HG03442 (cell line): ENCODE measurements around the gene SLC9A3.

Experiments used
- ATAC-seq: cut with Tn5 transposase; IDR thresholded peaks from one replicate; pipeline ENCODE4 v1.9.1; 2021; ENCODE audit warnings: mild to moderate bottlenecking, moderate library complexity; ENCODE audit not compliant: unreplicated experiment

SLC9A3 gene

DNA sequence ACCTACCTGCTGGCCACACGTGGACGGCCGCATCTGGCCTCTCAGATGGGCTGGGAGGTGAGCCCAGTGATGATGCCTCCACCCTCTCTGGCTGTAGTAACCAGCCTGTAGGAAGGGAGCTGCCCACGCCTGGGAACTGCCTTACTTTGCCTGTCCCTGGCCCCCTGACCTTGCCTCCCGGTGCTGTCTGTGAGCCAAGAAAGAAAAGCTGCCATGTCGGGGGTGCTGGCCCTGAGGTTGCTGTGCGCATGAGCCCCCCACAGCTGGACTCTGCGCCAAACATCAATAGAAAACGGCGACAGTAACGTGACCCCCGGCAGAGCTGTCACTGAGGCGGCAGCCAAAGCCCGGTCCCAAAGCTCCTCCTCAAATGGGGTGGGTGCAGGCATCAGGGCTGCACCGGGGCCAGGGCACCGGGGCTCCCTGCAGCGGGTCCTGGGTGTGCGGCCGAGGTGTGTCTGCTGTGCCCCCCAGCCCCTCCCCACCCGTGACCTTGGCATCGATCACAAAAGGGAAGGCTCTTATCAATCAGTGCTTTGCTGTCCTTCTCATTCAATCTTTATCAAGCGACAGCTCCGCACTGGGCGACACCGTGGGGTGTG is 15.3 kb upstream of the SLC9A3 start:
- no peak for ATAC-seq

DNA sequence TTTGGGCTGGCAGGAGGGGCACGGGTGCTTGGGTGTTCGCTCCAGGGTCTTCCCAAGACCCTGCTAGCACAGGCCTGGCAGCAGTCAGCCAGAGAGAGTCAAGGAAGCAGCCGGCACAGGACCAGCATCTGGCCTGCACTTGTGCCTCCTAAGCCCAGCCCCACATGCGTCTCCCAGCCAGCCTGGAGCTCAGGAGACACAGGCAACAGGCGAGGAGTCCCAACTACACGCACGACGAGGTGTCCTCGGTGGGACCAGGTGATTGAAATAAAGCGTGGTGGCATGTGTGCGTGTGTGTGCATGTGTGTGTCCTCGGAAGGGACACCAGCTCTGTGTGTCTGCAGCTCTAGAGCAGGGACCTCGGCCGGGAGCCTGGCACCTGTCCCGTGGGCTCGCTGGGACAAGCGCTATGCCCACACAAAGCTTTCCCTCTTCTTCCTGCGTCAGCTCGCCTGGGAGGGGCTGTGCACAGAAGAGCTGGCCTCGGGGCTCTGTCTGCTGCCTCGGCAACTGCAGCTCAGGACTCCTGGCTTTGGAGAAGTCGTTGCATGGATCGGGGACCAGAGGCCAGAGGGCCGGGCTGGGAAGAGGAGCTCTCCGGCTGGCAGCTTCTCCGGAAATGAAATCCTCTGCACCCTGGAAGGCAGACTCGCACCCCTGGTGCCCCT is 14.7 kb upstream of the SLC9A3 start:
- no peak for ATAC-seq

DNA sequence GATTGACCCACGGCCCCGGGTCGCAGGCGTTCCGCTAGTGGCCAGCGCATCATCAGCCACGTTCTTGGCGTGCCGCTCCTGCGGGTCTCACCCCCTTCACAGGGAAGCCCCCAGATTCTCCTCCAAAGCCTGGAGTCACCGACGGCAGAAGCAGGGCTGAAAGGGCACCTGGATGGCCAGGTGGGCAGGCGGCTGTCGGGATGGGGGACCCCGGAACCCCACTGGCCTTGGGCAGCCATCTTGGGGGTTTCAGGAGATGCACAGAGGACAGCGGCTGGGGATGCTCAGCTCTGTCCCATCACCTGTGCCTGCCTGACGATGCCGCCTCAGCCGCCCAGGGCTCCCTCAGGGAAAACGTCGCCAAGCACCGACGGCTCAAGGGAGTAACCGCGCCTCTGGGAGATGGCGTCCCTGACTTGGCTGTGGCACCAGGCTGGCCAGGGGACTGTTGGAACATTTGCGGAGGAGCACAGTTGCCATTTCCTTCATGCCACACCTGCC is 14.1 kb upstream of the SLC9A3 start:
- no peak for ATAC-seq

DNA sequence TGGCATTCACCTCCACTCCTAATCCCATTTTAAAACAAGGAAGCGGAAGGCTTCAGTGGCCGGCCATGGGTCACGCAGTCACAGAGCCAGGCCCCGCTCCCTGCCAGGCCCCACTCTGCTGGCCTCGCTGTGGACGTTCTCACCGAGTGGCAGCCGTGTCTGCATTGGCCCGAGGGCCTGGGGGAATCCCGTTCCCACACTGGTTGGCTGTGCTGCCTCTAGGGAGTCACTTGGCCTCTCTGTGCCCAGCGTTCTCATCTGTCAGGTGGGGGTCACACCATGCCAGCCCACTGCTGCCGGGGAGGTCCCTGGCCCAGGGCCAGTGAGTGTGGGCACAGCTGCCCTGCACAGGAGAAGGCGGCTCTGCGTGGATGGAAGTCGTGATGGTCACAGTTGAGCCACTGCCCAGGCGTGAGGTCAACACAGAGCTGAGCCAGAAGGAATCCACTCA is 13.4 kb upstream of the SLC9A3 start:
- no peak for ATAC-seq

DNA sequence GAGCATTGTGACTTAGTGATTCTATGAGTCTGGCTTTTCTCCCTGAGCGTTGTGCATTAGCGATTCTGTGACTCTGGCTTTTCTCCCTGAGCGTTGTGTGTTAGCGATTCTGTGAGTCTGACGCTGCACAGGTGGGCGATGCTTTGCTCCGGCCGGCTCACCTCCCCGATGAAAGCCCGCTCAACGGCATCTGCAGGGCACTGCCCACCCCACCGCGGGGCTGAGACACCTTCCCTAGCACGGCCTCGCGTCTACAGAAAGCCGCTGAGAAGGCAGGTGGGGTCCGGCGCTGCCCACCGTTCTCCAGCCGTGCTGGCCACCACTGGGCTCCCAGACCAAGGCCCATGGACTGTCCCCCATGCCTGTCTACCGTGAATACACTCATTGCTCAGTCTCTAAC is 12.8 kb upstream of the SLC9A3 start:
- ATAC-seq: no peak

DNA sequence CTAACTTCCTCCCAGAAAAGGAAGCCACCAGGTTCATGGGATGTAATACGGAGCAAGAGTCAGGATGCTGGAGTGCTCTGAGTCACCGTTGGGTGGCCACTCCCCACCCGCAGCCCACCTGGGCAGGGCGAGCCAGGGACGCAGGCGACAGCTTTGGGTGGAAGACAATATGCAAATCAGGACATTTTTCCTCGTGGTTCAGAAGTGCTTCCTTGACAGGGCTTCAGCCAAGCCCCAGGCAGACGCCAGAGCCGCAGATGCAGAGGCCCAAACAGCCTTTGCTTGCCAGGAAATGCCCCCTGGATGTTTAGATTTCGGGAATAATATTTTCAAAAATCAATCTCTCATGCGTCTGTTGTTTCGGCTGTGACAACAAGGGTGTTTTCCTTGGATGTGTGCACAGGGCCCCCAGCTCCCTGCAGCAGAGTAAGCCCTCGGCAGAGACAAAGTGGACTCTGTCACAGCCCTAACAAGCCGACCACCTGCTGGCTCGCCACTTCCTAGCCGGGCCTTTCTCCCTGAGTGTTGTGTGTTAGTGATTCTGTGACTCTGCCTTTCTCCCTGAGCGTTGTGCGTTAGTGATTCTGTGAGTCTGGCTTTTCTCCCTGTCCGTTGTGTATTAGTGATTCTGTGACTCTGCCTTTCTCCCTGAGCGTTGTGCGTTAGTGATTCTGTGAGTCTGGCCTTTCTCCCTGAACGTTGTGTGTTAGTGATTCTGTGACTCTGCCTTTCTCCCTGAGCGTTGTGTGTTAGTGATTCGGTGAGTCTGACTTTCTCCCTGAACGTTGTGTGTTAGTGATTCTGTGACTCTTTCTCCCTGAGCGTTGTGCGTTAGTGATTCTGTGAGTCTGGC is 11.8 kb upstream of the SLC9A3 start:
- ATAC-seq: no peak

DNA sequence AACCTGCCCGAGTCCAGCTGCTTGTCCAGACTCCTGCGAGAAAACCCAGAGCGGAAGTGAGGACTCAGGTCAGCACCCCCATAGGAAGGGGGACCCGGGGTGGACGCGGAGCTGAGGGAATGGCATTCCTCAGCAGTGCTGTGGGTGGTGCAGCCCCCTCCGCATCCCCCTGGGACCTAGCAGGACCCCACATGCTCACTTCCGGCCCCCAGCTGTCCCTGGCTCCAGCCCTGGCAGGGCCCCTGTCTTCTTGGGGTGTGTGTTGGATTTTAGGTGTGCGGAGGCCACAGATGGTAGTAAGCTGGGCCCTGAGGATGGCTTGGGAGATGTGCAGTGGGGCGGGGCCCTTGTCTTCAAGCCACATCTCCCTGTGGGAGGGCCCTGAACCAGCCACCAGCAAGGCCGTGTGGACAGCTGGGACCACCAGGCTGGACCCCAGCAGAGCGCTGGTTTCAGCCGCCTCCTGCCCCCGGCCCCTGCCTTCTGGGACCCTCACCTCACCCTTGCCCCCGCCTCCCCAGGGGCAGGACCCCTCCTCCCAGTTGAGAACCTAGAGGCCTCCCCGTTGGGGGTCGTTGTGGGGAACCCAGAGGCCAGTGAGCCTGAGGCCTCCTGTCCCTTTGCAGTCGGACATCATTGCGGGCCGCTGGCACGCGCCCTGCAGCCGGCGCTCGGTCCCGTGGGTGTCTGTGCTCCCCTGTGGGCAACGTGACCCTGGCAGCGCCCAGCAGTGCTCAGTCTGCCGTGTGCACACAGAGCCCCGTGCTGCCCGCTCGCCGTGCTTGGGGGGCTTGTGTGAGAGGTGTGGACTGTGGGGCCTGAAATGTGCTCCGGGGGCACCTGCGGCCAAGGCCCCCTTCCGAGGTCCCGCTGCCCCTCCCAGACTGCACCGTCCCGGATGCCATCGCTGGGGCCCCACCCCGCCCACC is 10.8 kb upstream of the SLC9A3 start:
- ATAC-seq: no peak

DNA sequence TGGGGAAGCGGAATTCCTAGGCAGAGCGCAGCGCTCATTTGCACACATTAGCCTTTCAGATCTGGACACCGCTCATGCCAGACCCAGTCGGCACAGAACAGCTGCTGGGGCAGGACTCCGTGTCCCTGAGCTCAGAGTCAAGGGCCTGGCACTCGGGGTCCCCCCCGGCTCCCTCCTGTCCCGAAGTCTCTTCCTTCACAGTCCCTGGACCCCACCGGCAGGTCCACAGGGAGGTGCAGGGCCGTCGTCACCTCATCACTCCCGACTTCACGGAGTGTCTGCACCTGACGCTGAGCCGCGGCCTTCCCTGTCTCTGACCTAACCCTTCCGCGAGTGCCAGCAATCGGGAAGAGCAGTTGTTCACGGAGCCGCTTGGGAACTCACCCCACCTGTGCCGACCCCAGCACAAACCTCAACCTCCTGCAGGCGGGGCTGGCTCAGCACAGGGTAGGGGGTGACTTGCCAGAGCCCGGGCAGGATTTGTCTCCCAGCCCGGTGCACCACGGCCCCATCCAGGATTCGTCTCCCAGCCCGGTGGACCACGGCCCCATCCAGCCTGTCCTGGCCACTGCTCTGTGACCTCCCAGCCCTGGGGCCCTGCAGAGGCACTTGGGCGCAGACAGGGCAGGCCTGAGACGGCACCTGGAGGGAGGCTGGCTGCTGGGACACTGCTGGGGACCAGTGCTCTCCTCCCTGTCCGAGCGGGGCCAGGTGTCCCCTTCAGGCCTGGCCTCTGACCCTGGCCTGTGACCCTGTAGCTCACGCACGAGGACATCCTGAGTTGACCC is 9.9 kb upstream of the SLC9A3 start:
- ATAC-seq: no peak

DNA sequence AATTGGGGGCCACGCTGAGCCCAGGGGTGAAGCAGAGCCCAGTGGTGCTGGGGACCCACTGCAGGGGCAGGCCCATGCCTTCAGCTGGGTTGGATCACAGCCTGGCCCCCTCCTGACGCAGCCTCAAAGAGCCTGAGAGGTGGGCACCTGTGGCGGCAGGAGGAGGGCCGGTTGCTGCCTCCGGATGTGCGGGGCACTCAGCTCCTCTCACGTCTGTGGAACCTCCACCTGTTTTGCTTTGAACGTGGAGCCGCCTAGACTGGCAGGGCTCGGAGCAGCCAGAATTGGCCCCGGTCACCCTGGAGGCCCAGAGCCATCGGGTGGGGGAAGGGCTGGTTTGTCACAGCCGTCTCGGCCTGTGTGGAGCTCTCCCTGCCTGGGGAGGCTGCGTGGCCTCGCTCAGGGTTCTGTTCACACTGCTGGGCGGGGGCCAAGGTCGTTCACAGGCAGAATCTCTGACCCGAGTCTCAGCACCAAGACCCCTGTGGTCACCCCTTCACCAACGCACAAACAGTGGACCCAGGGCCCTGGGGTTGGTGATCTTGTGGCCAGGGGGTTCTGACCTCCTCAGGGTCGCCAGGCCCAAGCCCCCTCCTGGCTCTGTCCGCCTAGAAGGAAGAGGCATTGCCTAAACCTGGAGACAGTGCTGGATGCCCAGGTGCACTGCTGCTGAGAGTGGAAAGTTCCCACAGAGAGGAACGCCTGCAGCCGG is 9.2 kb upstream of the SLC9A3 start:
- ATAC-seq: no peak

DNA sequence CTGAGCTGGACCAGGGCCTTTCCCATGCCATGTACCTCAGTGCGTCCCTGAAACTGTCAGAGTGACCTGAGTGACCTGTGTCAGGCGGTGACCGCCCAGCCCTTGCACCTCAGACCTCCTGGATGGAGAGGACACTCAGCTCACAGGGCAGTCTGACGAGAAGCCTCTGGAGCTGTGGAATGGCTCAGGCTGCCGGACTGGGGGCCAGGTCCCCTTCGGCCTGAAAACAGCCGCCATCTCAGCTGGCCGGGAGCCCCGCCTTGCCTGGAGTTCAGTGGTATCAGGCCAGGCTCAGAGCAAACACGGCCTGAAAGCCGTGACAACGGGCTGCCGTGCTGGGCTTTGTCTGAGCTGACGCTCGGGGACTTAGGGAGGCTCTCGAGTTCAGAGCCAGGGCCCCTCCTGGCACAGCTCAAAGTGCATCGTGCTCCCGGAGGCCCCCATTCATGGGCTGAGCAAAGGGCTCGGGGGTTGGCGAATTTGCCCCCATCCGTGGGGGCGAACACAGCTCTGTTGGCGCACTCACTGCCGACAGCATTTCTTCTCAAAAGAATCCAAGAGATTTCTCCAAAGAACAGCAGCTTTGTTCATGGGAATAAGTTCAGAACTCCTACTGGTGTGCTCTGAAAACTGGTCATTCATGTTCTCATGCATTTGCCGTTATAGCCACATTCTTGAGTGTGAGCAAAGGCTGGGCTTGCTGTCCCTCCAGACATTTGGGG is 8.4 kb upstream of the SLC9A3 start:
- no peak for ATAC-seq

DNA sequence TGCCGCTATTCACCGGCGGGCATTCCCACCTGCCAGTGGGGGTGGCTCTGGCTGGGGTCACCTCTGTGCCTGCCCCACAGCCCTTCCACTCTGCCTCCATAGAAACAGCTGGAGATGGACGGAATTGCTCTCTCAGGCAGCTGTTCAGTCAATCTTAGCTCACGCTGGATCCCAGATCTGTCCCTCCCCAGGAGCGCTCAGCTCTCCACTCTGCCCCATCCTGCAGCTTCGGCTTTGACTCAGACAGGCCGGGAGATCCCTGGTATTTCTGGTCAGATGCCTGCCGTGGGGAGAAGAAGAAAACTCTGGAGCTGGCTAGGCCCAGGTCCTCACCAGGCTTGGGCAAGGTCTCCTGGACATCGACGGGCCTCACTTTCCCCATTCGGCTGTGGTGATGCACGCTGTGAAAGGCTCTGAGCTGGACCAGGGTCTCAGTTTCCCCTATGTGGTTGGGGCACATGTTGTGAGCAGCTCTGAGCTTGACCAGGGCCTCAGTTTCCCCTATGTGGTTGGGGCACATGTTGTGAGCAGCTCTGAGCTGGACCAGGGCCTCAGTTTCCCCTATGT is 7.6 kb upstream of the SLC9A3 start:
- ATAC-seq: no peak

DNA sequence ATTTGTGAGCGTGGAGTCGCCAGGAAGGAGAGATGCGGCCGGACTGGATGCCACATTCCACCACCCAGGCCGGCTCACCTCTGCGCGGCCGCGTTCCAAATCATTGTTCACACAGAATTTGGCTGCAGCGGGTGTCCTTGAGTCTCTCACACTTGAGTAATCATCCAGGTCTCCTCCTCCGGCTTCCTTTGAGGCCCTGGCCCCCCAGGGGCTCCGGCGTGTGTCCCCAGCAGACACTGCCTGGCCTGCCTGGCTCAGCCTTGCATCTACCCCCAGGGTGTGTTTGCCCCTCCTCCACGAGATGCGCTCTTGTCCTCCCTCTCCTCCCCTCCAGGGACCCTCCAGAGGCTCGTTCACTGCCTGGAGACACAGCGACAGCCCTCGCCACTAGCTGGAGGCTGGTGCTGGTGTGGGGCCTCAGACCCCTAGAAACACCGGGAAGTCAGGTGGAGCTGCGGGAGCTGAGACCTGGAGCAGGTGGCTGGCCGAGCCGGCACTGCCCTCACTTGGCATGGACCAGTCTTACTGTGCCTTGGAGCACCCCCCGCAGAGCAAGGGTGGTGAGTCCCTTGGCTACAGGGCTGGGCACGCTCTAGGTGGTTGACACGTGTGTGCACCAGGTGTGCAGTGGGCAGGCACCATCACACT is 7.0 kb upstream of the SLC9A3 start:
- no peak for ATAC-seq

DNA sequence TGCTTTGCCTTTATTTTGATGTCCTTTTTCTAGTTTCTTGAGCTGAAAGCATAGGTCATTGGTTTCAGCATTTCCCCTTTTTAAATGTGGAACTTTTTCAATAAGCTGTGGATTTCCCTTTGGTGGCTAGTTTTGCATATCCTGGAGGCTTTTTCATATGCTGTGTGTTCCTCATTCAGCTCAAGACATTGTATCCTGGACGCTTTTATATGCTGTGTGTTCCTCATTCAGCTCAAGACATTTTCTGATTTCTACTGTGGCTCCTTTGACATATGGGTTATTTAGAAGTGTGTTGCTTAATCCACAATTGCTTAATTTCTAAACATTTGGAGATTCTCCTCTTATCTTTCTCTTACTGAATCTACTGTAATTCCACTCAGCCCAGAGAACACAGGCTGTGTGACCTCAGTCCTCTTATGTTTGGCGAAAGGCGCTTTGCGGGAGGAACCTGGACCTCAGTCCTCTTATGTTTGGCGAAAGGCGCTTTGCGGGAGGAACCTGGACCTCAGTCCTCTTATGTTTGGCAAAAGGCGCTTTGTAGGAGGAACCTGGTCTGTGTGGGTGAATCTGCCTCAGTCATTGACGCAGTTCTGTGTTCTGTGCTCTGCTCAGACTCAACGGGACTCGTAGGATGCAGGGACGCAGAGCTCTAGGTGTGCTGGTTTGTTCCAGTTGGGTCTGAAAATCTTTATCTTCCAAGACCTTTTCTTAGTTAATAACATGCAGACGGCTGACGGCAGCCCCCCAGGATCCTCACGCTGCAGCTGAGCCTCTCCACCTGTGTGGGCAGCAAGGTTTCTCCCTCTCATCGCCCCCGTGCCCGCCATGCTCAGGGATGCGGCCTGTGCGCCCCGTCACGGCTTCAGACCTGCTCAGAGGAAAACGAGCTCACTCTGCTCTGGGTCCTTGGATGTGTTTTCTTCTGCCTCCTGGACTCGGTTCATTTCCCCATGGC is 6.0 kb upstream of the SLC9A3 start:
- ATAC-seq: no peak

DNA sequence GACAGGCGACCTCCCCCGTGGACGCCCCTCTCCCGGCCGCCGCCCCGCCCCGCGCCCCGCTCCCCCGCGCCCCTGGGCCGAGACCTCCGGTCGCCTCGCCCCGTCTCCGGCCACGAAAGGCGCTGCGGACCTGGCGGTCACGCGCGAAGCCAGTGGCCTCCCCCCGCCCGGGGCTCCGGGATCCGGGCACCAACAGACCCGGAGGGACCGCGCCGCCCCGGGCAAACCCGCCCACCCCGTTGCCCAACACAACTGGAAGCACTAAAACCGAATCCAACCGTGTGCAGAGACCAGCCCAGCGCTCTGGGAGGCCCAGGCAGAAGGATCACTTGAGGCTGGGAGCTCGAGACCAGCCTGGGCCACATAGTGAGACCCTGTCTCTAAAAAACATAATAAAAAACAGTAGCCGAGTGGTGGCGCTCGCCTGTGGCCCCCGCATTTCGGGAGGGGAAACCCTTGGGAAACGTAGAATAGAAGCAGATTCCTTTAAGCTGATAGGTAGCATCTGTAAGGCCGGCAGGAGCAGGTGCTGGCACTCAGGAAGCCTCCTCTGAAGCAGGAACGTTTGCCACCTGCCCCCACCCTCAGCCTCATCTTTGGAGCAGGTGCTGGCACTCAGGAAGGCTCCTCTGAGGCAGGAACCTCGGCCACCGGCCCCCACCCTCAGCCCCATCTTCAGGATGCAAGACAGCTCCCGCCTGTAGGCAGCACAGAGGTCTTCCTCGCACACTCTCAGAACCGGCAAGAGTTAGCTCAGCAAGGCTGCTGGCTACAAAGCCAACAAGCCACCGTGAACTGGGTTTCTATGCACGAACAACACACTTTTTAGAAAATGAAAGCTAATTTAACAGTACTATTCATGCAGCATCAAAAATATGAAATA is 4.6 kb upstream of the SLC9A3 start:
- no peak for ATAC-seq
